ENCODE measurements around the gene AVPI1.

AVPI1 gene

GRCh38 chr10:97718659-97719142 lies 31.7 kb upstream of the AVPI1 start:
- no peak overlapping the region for H2AFZ ChIP-seq (ENCODE audit: low read depth, low read length)
- H3K9me3 ChIP-seq (ENCODE audit: low read length): no peaks in the 10 kb centered on the region
- H3K36me3 ChIP-seq (ENCODE audit: insufficient read depth, low read length): no peaks in the 10 kb centered on the region
- no peak overlapping the region for H3K4me3 ChIP-seq (ENCODE audit: low read length)
- H3K4me1 ChIP-seq (ENCODE audit: insufficient read depth, low read length): peaks cover 11% of the 10 kb centered on the region
- H3K27me3 ChIP-seq (ENCODE audit: insufficient read depth, low read length): no peaks in the 10 kb centered on the region

GRCh38 chr10:97718178-97718577 lies 31.1 kb upstream of the AVPI1 start:
- Histone ChIP-seq H3K27me3 (ENCODE audit: insufficient read depth, low read length) (no peaks in the 10 kb centered on the region), H2AFZ (ENCODE audit: low read depth, low read length) (no peak overlapping the region), H3K4me1 (ENCODE audit: insufficient read depth, low read length) (peaks cover 11% of the 10 kb centered on the region), H3K9me3 (ENCODE audit: low read length) (no peaks in the 10 kb centered on the region), H3K36me3 (ENCODE audit: insufficient read depth, low read length) (no peaks in the 10 kb centered on the region), H3K4me3 (ENCODE audit: low read length) (no peak overlapping the region)

DNA sequence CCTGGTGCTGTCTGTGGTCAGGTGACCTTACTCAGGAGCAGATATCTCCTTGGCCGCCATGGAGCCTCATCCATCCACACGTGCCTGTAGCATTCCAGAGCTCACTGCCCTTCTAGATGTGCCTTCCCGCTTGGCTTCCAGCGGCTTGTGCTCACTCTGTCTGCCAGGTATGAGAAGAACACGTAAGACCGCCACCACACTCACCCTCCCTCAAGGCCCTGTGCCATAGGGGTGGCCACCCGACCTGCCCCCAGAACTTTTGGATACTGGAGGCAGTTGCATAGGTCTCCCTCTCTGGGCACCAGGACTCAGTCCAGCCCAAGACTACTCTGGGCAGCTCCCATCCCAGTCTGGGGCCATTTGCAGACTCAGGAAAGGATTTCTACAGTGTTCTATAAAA lies 30.6 kb upstream of the AVPI1 start:
- Histone ChIP-seq H2AFZ (ENCODE audit: low read depth, low read length) (no peak overlapping the region), H3K36me3 (ENCODE audit: insufficient read depth, low read length) (no peaks in the 10 kb centered on the region), H3K27me3 (ENCODE audit: insufficient read depth, low read length) (no peaks in the 10 kb centered on the region), H3K9me3 (ENCODE audit: low read length) (no peaks in the 10 kb centered on the region), H3K4me3 (ENCODE audit: low read length) (no peak overlapping the region), H3K4me1 (ENCODE audit: insufficient read depth, low read length) (peaks cover 13% of the 10 kb centered on the region)

GRCh38 chr10:97715259-97715874 lies 28.3 kb upstream of the AVPI1 start:
- Histone ChIP-seq H3K36me3 (ENCODE audit: insufficient read depth, low read length) (no peaks in the 10 kb centered on the region), H2AFZ (ENCODE audit: low read depth, low read length) (no peak overlapping the region), H3K9me3 (ENCODE audit: low read length) (no peaks in the 10 kb centered on the region), H3K4me3 (ENCODE audit: low read length) (no peak overlapping the region), H3K27me3 (ENCODE audit: insufficient read depth, low read length) (no peaks in the 10 kb centered on the region), H3K4me1 (ENCODE audit: insufficient read depth, low read length) (peaks cover 13% of the 10 kb centered on the region)

DNA sequence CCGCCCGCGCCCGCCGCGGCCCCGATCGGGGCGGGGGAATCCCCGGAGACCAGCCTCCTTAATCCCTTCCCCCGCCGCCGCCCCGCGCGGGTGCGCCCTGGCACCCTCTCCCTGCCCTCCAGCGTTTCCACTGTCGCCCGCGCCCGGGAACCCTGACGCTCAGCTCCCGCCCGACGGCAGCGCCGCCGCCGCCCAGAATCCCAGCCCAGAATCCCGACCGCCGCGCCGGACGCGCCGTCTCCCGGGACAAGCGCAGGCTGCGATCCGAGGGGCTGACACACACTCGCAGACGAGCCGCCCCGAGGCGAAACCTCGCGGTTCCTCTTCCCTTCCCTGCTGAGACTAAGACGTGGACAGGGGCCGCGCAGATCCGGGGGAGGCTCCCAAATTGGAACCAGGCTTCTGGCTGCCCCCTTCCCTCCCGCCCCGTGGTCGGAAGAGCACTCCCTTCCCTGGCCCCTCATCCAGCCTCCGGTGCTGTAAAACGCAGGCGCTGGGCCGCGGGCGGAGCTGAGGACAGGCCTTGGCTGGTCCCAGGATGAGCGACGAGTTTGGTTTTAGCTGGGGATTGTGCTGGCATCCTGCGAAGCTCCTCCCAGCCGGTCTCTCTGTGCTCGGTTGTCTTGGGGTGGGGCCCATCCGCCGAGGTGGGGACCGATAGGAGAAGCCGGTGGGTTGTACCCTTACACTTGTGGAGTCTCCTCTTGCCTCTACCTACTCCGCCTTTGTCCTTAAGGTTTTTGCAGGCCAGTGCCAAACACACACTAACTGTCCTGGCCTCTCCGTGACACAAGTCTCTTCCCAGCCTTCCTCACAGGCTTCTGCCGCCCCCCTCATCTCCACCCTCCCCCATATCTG lies 27.6 kb upstream of the AVPI1 start:
- peaks cover 13% of the 10 kb centered on the region for H3K4me1 ChIP-seq (ENCODE audit: insufficient read depth, low read length)
- H3K27me3 ChIP-seq (ENCODE audit: insufficient read depth, low read length): no peaks in the 10 kb centered on the region
- H3K36me3 ChIP-seq (ENCODE audit: insufficient read depth, low read length): no peaks in the 10 kb centered on the region
- H3K9me3 ChIP-seq (ENCODE audit: low read length): no peaks in the 10 kb centered on the region
- no peak overlapping the region for H2AFZ ChIP-seq (ENCODE audit: low read depth, low read length)
- peak overlapping the region; percentile 44 for H3K4me3 ChIP-seq (ENCODE audit: low read length)

GRCh38 chr10:97713826-97714400 lies 26.9 kb upstream of the AVPI1 start:
- no peaks in the 10 kb centered on the region for H3K36me3 ChIP-seq (ENCODE audit: insufficient read depth, low read length)
- peak overlapping the region; percentile 44 for H3K4me3 ChIP-seq (ENCODE audit: low read length)
- no peak overlapping the region for H2AFZ ChIP-seq (ENCODE audit: low read depth, low read length)
- peaks cover 6% of the 10 kb centered on the region for H3K4me1 ChIP-seq (ENCODE audit: insufficient read depth, low read length)
- H3K9me3 ChIP-seq (ENCODE audit: low read length): no peaks in the 10 kb centered on the region
- peaks cover 3% of the 10 kb centered on the region for H3K27me3 ChIP-seq (ENCODE audit: insufficient read depth, low read length)

- Histone ChIP-seq H3K4me3 (ENCODE audit: low read length) (peak within 1 kb of the TSS; percentile 44), H3K9me3 (ENCODE audit: low read length) (no peaks in the 10 kb centered on the region), H2AFZ (ENCODE audit: low read depth, low read length) (peak within 1 kb of the TSS; percentile 57), H3K27me3 (ENCODE audit: insufficient read depth, low read length) (peaks cover 3% of the 10 kb centered on the region), H3K4me1 (ENCODE audit: insufficient read depth, low read length) (peaks cover 2% of the 10 kb centered on the region), H3K36me3 (ENCODE audit: insufficient read depth, low read length) (no peaks in the 10 kb centered on the region)
These were observed 26.3 kb upstream of the AVPI1 start, which contains the start of gene MARVELD1 for GRCh38 chr10:97713339-97713825. TSS of gene MARVELD1 (plus strand) at chr10:97713730. CDS start at chr10:97713877, 147 bp downstream.

GRCh38 chr10:97711640-97712572 lies 24.9 kb upstream of the AVPI1 start:
- Histone ChIP-seq H3K9me3 (ENCODE audit: low read length) (no peaks in the 10 kb centered on the region), H2AFZ (ENCODE audit: low read depth, low read length) (no peak overlapping the region), H3K36me3 (ENCODE audit: insufficient read depth, low read length) (no peaks in the 10 kb centered on the region), H3K4me1 (ENCODE audit: insufficient read depth, low read length) (peaks cover 2% of the 10 kb centered on the region), H3K27me3 (ENCODE audit: insufficient read depth, low read length) (peaks cover 3% of the 10 kb centered on the region), H3K4me3 (ENCODE audit: low read length) (no peak overlapping the region)

GRCh38 chr10:97708976-97709946 lies 22.2 kb upstream of the AVPI1 start:
- Histone ChIP-seq H3K36me3 (ENCODE audit: insufficient read depth, low read length) (no peaks in the 10 kb centered on the region), H3K9me3 (ENCODE audit: low read length) (no peaks in the 10 kb centered on the region), H3K27me3 (ENCODE audit: insufficient read depth, low read length) (peaks cover 3% of the 10 kb centered on the region), H3K4me1 (ENCODE audit: insufficient read depth, low read length) (peaks cover 2% of the 10 kb centered on the region), H3K4me3 (ENCODE audit: low read length) (no peak overlapping the region), H2AFZ (ENCODE audit: low read depth, low read length) (no peak overlapping the region)

DNA sequence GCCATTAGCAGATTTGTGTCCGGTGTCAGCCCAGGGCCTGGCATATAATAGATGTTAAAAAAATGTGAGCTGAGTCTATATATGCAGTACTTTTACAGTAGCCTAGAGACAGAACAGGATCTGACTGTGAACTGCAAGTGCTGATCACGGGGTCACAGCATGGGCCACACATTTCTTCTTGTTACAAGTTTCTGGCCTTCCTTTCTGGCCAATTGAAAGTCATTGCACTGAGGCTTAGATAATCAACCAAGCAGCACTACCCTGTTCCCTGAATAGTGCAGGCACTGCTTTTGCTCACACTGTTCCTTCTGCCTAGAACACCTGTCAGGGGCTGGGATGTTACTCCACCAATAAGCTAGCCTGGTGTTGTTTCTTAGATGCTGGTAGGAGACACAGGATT lies 21.1 kb upstream of the AVPI1 start:
- H3K36me3 ChIP-seq (ENCODE audit: insufficient read depth, low read length): no peaks in the 10 kb centered on the region
- H3K4me3 ChIP-seq (ENCODE audit: low read length): no peak overlapping the region
- H2AFZ ChIP-seq (ENCODE audit: low read depth, low read length): no peak overlapping the region
- peaks cover 3% of the 10 kb centered on the region for H3K27me3 ChIP-seq (ENCODE audit: insufficient read depth, low read length)
- H3K4me1 ChIP-seq (ENCODE audit: insufficient read depth, low read length): peaks cover 2% of the 10 kb centered on the region
- no peaks in the 10 kb centered on the region for H3K9me3 ChIP-seq (ENCODE audit: low read length)

GRCh38 chr10:97707134-97707861 lies 20.3 kb upstream of the AVPI1 start:
- Histone ChIP-seq H3K9me3 (ENCODE audit: low read length) (no peaks in the 10 kb centered on the region), H3K4me3 (ENCODE audit: low read length) (no peak overlapping the region), H2AFZ (ENCODE audit: low read depth, low read length) (no peak overlapping the region), H3K4me1 (ENCODE audit: insufficient read depth, low read length) (no peaks in the 10 kb centered on the region), H3K36me3 (ENCODE audit: insufficient read depth, low read length) (no peaks in the 10 kb centered on the region), H3K27me3 (ENCODE audit: insufficient read depth, low read length) (peaks cover 3% of the 10 kb centered on the region)

Measured in neuron (in vitro differentiated cells).